Thoracic aorta (tissue), 2 donors: ENCODE results near the gene CCL5. TPM values are rescaled to one million over a fixed set of nuclear protein-coding genes. Genes with fewer than 3 reads are reported as not detected.

Experiments
- ATAC-seq: fragments of 150-250 bp; one replicate; pipeline ENCODE4 v1.8.0; 2017; ENCODE audit warnings: low read depth; ENCODE audit not compliant: insufficient number of reproducible peaks, low FRiP score
- DNase-seq: peaks from one replicate; pipeline ENCODE4 v3.0.0-alpha.2; 2020; ENCODE audit warnings: low spot score
- H3K27ac ChIP-seq, 2 donors: fragments of 200-600 bp; sonication (generic); 1 replicate in 1 of 2; 2 replicates in 1 of 2; pipeline ENCODE4 v1.5.1; 2016; ENCODE audit warnings: mild to moderate bottlenecking in 2 of 2, moderate library complexity in 2 of 2
- H3K27me3 ChIP-seq: fragments of 200-600 bp; sonication (generic); replicated peaks from 2 replicates; pipeline ENCODE4 v1.6.0; 2016; ENCODE audit warnings: mild to moderate bottlenecking; ENCODE audit not compliant: insufficient read depth
- H3K36me3 ChIP-seq: fragments of 200-600 bp; sonication (generic); one replicate; pipeline ENCODE4 v1.5.1; 2016
- H3K4me1 ChIP-seq, 2 donors: fragments of 200-600 bp; sonication (generic); 1 replicate in 1 of 2; 2 replicates in 1 of 2; pipeline versions ENCODE4 v1.5.1 to v1.6.0; 2016; ENCODE audit warnings: low read depth in 2 of 2, mild to moderate bottlenecking in 1 of 2; ENCODE audit not compliant: control insufficient read depth in 1 of 2
- H3K4me3 ChIP-seq: fragments of 200-600 bp; sonication (generic); 2 replicates; pipeline ENCODE4 v1.5.1; 2016; ENCODE audit warnings: mild to moderate bottlenecking
- H3K9me3 ChIP-seq: fragments of 200-600 bp; sonication (generic); 2 replicates; pipeline ENCODE4 v1.5.1; 2016
- total RNA-seq, 2 donors: library from RNA; depleted of rRNA; stranded (reverse); fragments of >200 nt; gene quantifications; one replicate each; pipeline versions ENCODE4 v1.1.0 to v1.2.3, GENCODE V29; 2016
- TF ChIP-seq, protein P1 (sequence below): fragments of 200-600 bp; sonication (generic); IDR thresholded peaks from one replicate; pipeline ENCODE4 v1.5.1; 2019; ENCODE audit warnings: antibody characterized with exemption

Gene CCL5
- total RNA-seq, 2 donors from 2014 or later, result 6.2 to 7.1 TPM

DNA sequence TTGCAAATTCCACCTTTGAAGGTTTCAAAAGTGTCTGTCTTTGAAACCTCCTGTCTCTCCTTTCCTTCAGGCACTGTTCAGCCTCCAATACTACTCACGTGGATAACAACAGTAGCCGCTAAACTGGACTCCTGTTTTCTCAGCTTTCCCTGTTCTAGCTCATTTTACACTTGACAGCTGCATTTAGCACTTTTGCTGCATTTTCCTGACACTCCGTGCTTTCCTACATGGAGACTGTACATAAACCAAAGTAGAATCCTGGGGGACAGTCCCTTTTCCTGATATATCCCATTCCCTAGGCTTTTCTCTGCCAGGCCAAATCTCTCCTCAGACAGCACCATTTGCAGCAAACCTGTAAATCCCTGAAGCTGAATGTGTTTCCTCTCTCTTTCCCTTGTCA, 3.6 kb downstream of the CCL5 start:
- no peak for DNase-seq
- H3K4me1 ChIP-seq, result no peaks in the 10 kb centered on the region
- no peak overlapping the region for H3K27ac ChIP-seq
- no peak overlapping the region for H3K4me3 ChIP-seq
- H3K27me3 ChIP-seq, result no peaks in the 10 kb centered on the region
- TF ChIP-seq, protein P1, sequence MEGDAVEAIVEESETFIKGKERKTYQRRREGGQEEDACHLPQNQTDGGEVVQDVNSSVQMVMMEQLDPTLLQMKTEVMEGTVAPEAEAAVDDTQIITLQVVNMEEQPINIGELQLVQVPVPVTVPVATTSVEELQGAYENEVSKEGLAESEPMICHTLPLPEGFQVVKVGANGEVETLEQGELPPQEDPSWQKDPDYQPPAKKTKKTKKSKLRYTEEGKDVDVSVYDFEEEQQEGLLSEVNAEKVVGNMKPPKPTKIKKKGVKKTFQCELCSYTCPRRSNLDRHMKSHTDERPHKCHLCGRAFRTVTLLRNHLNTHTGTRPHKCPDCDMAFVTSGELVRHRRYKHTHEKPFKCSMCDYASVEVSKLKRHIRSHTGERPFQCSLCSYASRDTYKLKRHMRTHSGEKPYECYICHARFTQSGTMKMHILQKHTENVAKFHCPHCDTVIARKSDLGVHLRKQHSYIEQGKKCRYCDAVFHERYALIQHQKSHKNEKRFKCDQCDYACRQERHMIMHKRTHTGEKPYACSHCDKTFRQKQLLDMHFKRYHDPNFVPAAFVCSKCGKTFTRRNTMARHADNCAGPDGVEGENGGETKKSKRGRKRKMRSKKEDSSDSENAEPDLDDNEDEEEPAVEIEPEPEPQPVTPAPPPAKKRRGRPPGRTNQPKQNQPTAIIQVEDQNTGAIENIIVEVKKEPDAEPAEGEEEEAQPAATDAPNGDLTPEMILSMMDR, result no peak
- no peaks in the 10 kb centered on the region for H3K9me3 ChIP-seq
- no peak for ATAC-seq
- no peaks in the 10 kb centered on the region for H3K36me3 ChIP-seq

DNA sequence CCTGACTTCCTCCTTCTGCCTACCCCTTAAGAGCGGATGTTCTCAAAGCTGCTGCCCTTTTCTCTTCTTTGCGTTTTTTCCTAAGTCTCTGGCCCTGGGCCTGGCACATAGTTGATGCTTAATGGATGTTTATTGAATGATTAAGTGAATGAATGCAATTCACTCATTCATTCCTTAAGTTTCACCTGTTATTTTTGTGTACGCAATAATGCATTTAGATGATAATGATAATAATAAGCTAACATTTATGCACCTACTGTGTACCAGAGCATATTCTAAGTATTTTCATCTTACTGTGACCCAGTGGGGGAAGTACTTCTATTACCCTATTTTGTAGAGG, 4.4 kb downstream of the CCL5 start:
- Histone ChIP-seq H3K27me3 (no peaks in the 10 kb centered on the region), H3K36me3 (no peaks in the 10 kb centered on the region), H3K4me3 (no peak overlapping the region), H3K4me1 (no peaks in the 10 kb centered on the region), H3K9me3 (no peaks in the 10 kb centered on the region), H3K27ac (no peak overlapping the region)
- TF ChIP-seq, protein P1, result no peak
- ATAC-seq (no peak), DNase-seq (no peak)

GRCh38 chr17:35875072-35875799, 4.9 kb downstream of the CCL5 start:
- ATAC-seq, result no peak
- H3K4me3 ChIP-seq, result no peak overlapping the region
- H3K27me3 ChIP-seq, result no peaks in the 10 kb centered on the region
- H3K4me1 ChIP-seq, result no peaks in the 10 kb centered on the region
- H3K9me3 ChIP-seq, result no peaks in the 10 kb centered on the region
- DNase-seq, result no peak
- H3K27ac ChIP-seq, result no peak overlapping the region
- H3K36me3 ChIP-seq, result no peaks in the 10 kb centered on the region
- TF ChIP-seq, protein P1, result no peak

DNA sequence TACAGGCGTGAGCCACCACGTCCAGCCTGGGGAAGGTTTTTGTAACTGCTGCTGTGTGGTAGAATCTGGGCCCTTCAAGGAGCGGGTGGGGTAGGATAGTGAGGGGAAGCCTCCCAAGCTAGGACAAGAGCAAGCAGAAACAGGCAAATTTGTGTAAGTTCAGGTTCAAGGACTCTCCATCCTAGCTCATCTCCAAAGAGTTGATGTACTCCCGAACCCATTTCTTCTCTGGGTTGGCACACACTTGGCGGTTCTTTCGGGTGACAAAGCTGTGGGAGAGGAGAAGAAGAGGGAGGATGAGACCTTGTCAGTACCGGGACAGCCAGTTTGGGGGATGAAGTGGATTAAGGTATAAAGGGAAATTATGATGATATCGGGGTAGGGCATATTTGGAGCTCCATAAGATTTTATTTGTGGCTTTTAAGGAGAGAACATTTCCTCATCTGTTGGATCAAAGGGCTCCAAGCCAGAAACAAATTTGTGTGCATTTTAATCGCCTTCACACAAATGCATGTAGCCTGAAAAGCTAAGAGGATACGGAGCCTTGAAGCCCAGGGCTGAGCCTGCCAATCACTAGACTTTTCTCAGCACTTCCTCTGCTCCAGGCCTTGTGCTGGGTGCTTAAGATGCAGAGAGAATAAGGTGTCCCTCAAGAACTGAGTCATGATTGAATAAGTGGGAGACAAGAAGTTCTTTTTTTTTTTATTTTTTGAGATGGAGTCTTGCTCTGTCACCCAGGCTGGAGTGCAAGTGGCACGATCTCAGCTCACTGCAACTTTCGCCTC, 7.8 kb downstream of the CCL5 start:
- H3K27me3 ChIP-seq, result no peaks in the 10 kb centered on the region
- DNase-seq (no peak), ATAC-seq (no peak)
- H3K9me3 ChIP-seq, result no peaks in the 10 kb centered on the region
- no peak overlapping the region for H3K4me3 ChIP-seq
- H3K36me3 ChIP-seq, result no peaks in the 10 kb centered on the region
- H3K4me1 ChIP-seq, result no peaks in the 10 kb centered on the region
- no peak overlapping the region for H3K27ac ChIP-seq
- TF ChIP-seq, protein P1, result no peak

GRCh38 chr17:35870906-35871819, 9.0 kb downstream of the CCL5 start:
- no peak overlapping the region for H3K4me3 ChIP-seq
- H3K27ac ChIP-seq, result no peak overlapping the region
- peaks cover 5 to 8% of the 10 kb centered on the region in 2 donors for H3K4me1 ChIP-seq
- no peaks in the 10 kb centered on the region for H3K36me3 ChIP-seq
- DNase-seq (no peak), ATAC-seq (no peak)
- TF ChIP-seq, protein P1, result no peak
- no peaks in the 10 kb centered on the region for H3K27me3 ChIP-seq
- no peaks in the 10 kb centered on the region for H3K9me3 ChIP-seq
